ENCODE results near the gene SLC24A3. TPM values are rescaled to one million over a fixed set of nuclear protein-coding genes. Genes with fewer than 3 reads are reported as not detected.

Gene SLC24A3
- total RNA-seq, 1 experiment from 2014 or later = not detected

DNA sequence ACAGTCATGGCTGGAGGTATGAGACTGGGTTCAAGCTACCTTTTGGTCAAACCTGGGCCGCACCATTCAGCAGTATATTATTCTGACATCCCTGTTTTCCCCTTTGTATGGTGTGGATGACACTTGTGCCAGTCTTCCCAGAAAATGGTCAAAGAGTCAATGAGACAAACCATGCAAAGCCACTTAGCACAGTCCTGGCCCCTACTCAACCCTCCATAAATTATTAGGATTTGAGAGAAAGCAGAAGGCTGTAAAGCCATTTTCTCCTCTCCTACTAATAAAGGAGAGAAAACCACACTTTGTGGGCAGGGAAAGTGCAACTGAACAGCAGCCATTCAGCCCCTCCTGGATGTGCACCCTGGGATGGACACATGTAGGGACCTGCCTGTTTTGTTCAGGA lies 236.2 kb downstream of the SLC24A3 start:
- no peaks in the 10 kb centered on the region for H3K4me1 ChIP-seq (ENCODE audit: control insufficient read depth, insufficient read depth, low read length)
- in situ Hi-C loops (cut with HindIII; ENCODE audit: low pct_unique_long_range_greater_than_20kb, low sequenced_read_pairs) (no loop called here), intact Hi-C loops (cut with micrococcal nuclease; ENCODE audit: unreplicated experiment) (no loop called here)
- no peak overlapping the region for H3K27ac ChIP-seq (ENCODE audit: low read length)
- ATAC-seq = no peak
- CTCF ChIA-PET = interaction anchor here (1.0 kb wide), 1 partner anchor 34 kb away, joined by 3 read pairs; no protein-coding TSS in a partner anchor
- no peaks in the 10 kb centered on the region for H3K36me3 ChIP-seq (ENCODE audit: control insufficient read depth, insufficient read depth, low read length)
- TF ChIP-seq POLR2AphosphoS5 (IDR thresholded peaks at IDR 0.05; ENCODE audit: low read depth, low read length) = no peak
- TF ChIP-seq, protein P1, sequence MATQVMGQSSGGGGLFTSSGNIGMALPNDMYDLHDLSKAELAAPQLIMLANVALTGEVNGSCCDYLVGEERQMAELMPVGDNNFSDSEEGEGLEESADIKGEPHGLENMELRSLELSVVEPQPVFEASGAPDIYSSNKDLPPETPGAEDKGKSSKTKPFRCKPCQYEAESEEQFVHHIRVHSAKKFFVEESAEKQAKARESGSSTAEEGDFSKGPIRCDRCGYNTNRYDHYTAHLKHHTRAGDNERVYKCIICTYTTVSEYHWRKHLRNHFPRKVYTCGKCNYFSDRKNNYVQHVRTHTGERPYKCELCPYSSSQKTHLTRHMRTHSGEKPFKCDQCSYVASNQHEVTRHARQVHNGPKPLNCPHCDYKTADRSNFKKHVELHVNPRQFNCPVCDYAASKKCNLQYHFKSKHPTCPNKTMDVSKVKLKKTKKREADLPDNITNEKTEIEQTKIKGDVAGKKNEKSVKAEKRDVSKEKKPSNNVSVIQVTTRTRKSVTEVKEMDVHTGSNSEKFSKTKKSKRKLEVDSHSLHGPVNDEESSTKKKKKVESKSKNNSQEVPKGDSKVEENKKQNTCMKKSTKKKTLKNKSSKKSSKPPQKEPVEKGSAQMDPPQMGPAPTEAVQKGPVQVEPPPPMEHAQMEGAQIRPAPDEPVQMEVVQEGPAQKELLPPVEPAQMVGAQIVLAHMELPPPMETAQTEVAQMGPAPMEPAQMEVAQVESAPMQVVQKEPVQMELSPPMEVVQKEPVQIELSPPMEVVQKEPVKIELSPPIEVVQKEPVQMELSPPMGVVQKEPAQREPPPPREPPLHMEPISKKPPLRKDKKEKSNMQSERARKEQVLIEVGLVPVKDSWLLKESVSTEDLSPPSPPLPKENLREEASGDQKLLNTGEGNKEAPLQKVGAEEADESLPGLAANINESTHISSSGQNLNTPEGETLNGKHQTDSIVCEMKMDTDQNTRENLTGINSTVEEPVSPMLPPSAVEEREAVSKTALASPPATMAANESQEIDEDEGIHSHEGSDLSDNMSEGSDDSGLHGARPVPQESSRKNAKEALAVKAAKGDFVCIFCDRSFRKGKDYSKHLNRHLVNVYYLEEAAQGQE (IDR thresholded peaks at IDR 0.05; ENCODE audit: insufficient read depth in 1 of 2, low read depth in 2 of 2, low read length in 1 of 2) = no peak
- TF ChIP-seq, protein P2, sequence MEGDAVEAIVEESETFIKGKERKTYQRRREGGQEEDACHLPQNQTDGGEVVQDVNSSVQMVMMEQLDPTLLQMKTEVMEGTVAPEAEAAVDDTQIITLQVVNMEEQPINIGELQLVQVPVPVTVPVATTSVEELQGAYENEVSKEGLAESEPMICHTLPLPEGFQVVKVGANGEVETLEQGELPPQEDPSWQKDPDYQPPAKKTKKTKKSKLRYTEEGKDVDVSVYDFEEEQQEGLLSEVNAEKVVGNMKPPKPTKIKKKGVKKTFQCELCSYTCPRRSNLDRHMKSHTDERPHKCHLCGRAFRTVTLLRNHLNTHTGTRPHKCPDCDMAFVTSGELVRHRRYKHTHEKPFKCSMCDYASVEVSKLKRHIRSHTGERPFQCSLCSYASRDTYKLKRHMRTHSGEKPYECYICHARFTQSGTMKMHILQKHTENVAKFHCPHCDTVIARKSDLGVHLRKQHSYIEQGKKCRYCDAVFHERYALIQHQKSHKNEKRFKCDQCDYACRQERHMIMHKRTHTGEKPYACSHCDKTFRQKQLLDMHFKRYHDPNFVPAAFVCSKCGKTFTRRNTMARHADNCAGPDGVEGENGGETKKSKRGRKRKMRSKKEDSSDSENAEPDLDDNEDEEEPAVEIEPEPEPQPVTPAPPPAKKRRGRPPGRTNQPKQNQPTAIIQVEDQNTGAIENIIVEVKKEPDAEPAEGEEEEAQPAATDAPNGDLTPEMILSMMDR (IDR thresholded peaks at IDR 0.05) = no peak
- TF ChIP-seq TCF7L2 (IDR thresholded peaks at IDR 0.05; ENCODE audit: low read depth, low read length) = no peak
- TF ChIP-seq SIN3A (IDR thresholded peaks at IDR 0.05; ENCODE audit: borderline replicate concordance, insufficient read depth, low read depth, low read length) = no peak
- no peaks in the 10 kb centered on the region for H3K27me3 ChIP-seq (ENCODE audit: control insufficient read depth, insufficient read depth, low read length)
- DNase-seq (ENCODE audit: low read depth, low spot score) = no peak
- H3K9me3 ChIP-seq (ENCODE audit: control insufficient read depth, insufficient read depth, low read depth, low read length) = no peaks in the 10 kb centered on the region
- H3K4me3 ChIP-seq (ENCODE audit: low read depth in 2 of 2, low read length in 2 of 2) = no peak overlapping the region
- POLR2A ChIA-PET = no interaction called here
- no TSS peak for BruUV-seq (replicated peaks)

DNA sequence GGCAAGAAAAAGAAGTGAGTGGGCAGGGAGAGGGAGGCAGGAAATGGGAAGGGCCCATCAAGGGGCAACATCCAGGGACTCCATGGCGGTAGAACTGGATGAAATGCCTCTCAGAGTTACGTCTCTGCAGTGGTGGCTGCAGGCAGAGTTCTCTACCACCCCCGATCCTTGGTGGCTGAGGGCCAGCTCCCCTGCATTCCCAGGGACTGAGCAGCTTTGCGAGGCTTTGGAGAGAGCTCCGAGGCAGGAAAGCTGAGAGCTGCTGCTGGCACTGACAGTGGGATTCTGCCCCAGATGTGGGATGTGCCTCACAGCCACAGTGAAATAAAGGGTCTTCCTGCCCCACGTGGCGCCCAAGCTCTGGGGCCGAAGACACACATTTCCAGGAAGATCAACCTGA lies 236.6 kb downstream of the SLC24A3 start:
- POLR2A ChIA-PET = no interaction called here
- BruUV-seq (replicated peaks) = no TSS peak
- Histone ChIP-seq H3K36me3 (ENCODE audit: control insufficient read depth, insufficient read depth, low read length) (no peaks in the 10 kb centered on the region), H3K4me1 (ENCODE audit: control insufficient read depth, insufficient read depth, low read length) (no peaks in the 10 kb centered on the region), H3K4me3 (ENCODE audit: low read depth in 2 of 2, low read length in 2 of 2) (no peak overlapping the region), H3K27me3 (ENCODE audit: control insufficient read depth, insufficient read depth, low read length) (no peaks in the 10 kb centered on the region; the same call in 1 of the 2 replicates), H3K9me3 (ENCODE audit: control insufficient read depth, insufficient read depth, low read depth, low read length) (no peaks in the 10 kb centered on the region), H3K27ac (ENCODE audit: low read length) (no peak overlapping the region)
- TF ChIP-seq, protein P2 (IDR thresholded peaks at IDR 0.05) = no peak
- TF ChIP-seq TCF7L2 (IDR thresholded peaks at IDR 0.05; ENCODE audit: low read depth, low read length) (no peak), SIN3A (IDR thresholded peaks at IDR 0.05; ENCODE audit: borderline replicate concordance, insufficient read depth, low read depth, low read length) (no peak), POLR2AphosphoS5 (IDR thresholded peaks at IDR 0.05; ENCODE audit: low read depth, low read length) (no peak)
- TF ChIP-seq, protein P1 (IDR thresholded peaks at IDR 0.05; ENCODE audit: insufficient read depth in 1 of 2, low read depth in 2 of 2, low read length in 1 of 2) = no peak
- in situ Hi-C loops (cut with HindIII; ENCODE audit: low pct_unique_long_range_greater_than_20kb, low sequenced_read_pairs) = no loop called here
- intact Hi-C loops (cut with micrococcal nuclease; ENCODE audit: unreplicated experiment) = no loop called here
- no peak for ATAC-seq
- CTCF ChIA-PET = interaction anchor here (1.0 kb wide), 1 partner anchor 34 kb away, joined by 3 read pairs; no protein-coding TSS in a partner anchor
- no peak for DNase-seq (ENCODE audit: low read depth, low spot score)

All from Panc1 (cell line).